OCI-LY7 (cell line): ENCODE data around the gene ODF2. TPM values are rescaled to one million over a fixed set of nuclear protein-coding genes. Genes with fewer than 3 reads are reported as not detected.

Source experiments
- Bru-seq: library from RNA; stranded (reverse); fragments of 400-500 nt; gene quantifications from one replicate; lab custom pipeline; 2021; lab: Mats Ljungman, UMichigan
- BruChase-seq, 2 experiments: library from RNA; stranded (reverse); fragments of 400-500 nt; gene quantifications; one replicate each; lab custom pipeline; 2021; lab: Mats Ljungman, UMichigan
- BruUV-seq: library from RNA; stranded (reverse); fragments of 400-500 nt; replicated peaks from 2 replicates; lab custom pipeline; 2021; lab: Mats Ljungman, UMichigan
- CTCF ChIA-PET: fragments of 300-600 bp; sonication (Branson Sonifier 250); formaldehyde crosslinking; loops from one replicate; lab custom pipeline; 2022; ENCODE audit warnings: antibody characterized with exemption; ENCODE audit not compliant: unreplicated experiment; lab: Charles Lee
- POLR2A ChIA-PET: fragments of 300-600 bp; sonication (Branson Sonifier 250); formaldehyde crosslinking; loops from one replicate; lab custom pipeline; 2022; ENCODE audit warnings: antibody characterized with exemption; lab: Charles Lee
- DNase-seq: peaks from one replicate; pipeline ENCODE4 v3.0.0-alpha.2; 2015; ENCODE audit warnings: low spot score
- H2AFZ ChIP-seq: fragments of 200-600 bp; sonication (generic), shearing (Covaris generic); 2 replicates; pipeline ENCODE4 v1.6.1; 2014; ENCODE audit warnings: mild to moderate bottlenecking, antibody characterized with exemption, low read length, moderate library complexity
- H3K27ac ChIP-seq: fragments of 200-600 bp; sonication (generic); 2 replicates; pipeline ENCODE4 v1.5.1; 2014; ENCODE audit warnings: mixed run types, low read depth, mild to moderate bottlenecking, moderate library complexity, low read length, inconsistent platforms; ENCODE audit not compliant: poor library complexity, severe bottlenecking
- H3K36me3 ChIP-seq: fragments of 200-600 bp; sonication (generic); 2 replicates; pipeline ENCODE4 v1.6.1; 2014; ENCODE audit warnings: mild to moderate bottlenecking, antibody characterized with exemption, low read length, moderate library complexity, mixed read lengths; ENCODE audit not compliant: insufficient read depth
- H3K4me1 ChIP-seq: fragments of 200-600 bp; sonication (generic); 2 replicates; pipeline ENCODE4 v1.5.1; 2014; ENCODE audit warnings: mild to moderate bottlenecking, low read length; ENCODE audit not compliant: insufficient read depth, poor library complexity, severe bottlenecking
- H3K4me2 ChIP-seq: fragments of 200-600 bp; sonication (generic); 2 replicates; pipeline ENCODE4 v1.6.1; 2014; ENCODE audit warnings: mild to moderate bottlenecking, low read length
- H3K4me3 ChIP-seq: fragments of 200-600 bp; sonication (generic); 2 replicates; pipeline ENCODE4 v1.5.1; 2014; ENCODE audit warnings: mild to moderate bottlenecking, low read depth, low read length; ENCODE audit not compliant: poor library complexity, severe bottlenecking
- H3K79me2 ChIP-seq: fragments of 200-600 bp; sonication (generic); 2 replicates; pipeline ENCODE4 v1.6.1; 2016; ENCODE audit warnings: low read depth, mild to moderate bottlenecking, low read length, moderate library complexity, mixed read lengths; ENCODE audit not compliant: insufficient read depth
- H3K9me2 ChIP-seq: fragments of 200-600 bp; sonication (generic); 2 replicates; pipeline ENCODE4 v1.6.1; 2016; ENCODE audit warnings: mild to moderate bottlenecking, low read length, mixed read lengths; ENCODE audit not compliant: insufficient read depth
- H3K9me3 ChIP-seq: fragments of 200-600 bp; sonication (generic); 2 replicates; pipeline ENCODE4 v1.6.1; 2014; ENCODE audit warnings: mild to moderate bottlenecking, mixed run types, low read length, mixed read lengths
- H4K20me1 ChIP-seq: fragments of 200-600 bp; sonication (generic); 2 replicates; pipeline ENCODE4 v1.6.1; 2014; ENCODE audit warnings: mild to moderate bottlenecking, antibody characterized with exemption, low read length, moderate library complexity, mixed read lengths; ENCODE audit not compliant: insufficient read depth
- CTCF ChIP-seq: fragments of 200-600 bp; sonication (generic); conservative IDR thresholded peaks from 2 replicates; pipeline ENCODE4 v1.5.1; 2014; ENCODE audit warnings: mild to moderate bottlenecking, antibody characterized with exemption, low read length, moderate library complexity, mixed read lengths
- EZH2phosphoT487 ChIP-seq: fragments of 200-600 bp; sonication (generic); IDR thresholded peaks from 2 replicates; pipeline ENCODE4 v1.6.1; 2018; ENCODE audit warnings: low read depth, borderline replicate concordance, mild to moderate bottlenecking, mixed run types, antibody characterized with exemption, low read length, moderate library complexity, mixed read lengths
- intact Hi-C: fragments of 100-400 bp; cut with micrococcal nuclease; formaldehyde crosslinking; loops from one replicate; pipeline ENCODE4 v1.10.0; 2022; ENCODE audit not compliant: unreplicated experiment
- long read RNA-seq: library from polyadenylated mRNA; stranded (forward); transcript quantifications from one replicate; pipeline ENCODE4 v2.0.0, GENCODE V29; 2022
- total RNA-seq, 2 experiments: library from RNA; depleted of rRNA in 1 of 2; stranded (reverse); fragments of >200 nt in 1 of 2; shearing (Covaris generic) in 1 of 2; gene quantifications; 2 replicates each; pipeline ENCODE4 v1.2.3, GENCODE V29; 2014 to 2022

ODF2 gene
- total RNA-seq (2014; rRNA removed; shearing (Covaris generic)) (84.4 and 94.3 TPM in 2 replicates), total RNA-seq (2022) (93.1 and 94.1 TPM in 2 replicates), Bru-seq, nascent RNA (percentile 67 among the genes with signal in this experiment), BruChase-seq, experiment 1, labeled RNA remaining after a 6-hour chase (percentile 81 among the genes with signal in this experiment), BruChase-seq, experiment 2, labeled RNA remaining after a 2-hour chase (percentile 77 among the genes with signal in this experiment)
- long read RNA-seq, transcript ODF2-201 (21 exons, 3,899 nt): major isoform, 73 of 207 reads
- long read RNA-seq, partial matches to known transcripts: 35 of 207 reads
- long read RNA-seq, other reads (novel, unspliced or antisense): 95 of 207 reads

GRCh38 chr9:128455849-128456612 is at the start of gene ODF2:
Gene ODF2 (plus strand): TSS chr9:128456006. CDS start chr9:128456092, 86 bp downstream.
- CTCF ChIA-PET: interaction anchor here (0.6 kb wide), 1 partner anchor 61 kb away, joined by 3 read pairs; no protein-coding TSS in a partner anchor
- POLR2A ChIA-PET: interaction anchor here (0.6 kb wide), 1 partner anchor 221 kb away, joined by 3 read pairs; no protein-coding TSS in a partner anchor
- H2AFZ ChIP-seq: peak within 1 kb of the TSS; percentile 48

GRCh38 chr9:128406848-128407391 is 48.9 kb upstream of the ODF2 start:
- Histone ChIP-seq H2AFZ (no peak overlapping the region), H3K4me1 (no peaks in the 10 kb centered on the region), H3K36me3 (no peaks in the 10 kb centered on the region), H3K9me3 (no peaks in the 10 kb centered on the region), H3K4me2 (no peak overlapping the region), H4K20me1 (no peaks in the 10 kb centered on the region), H3K4me3 (no peak overlapping the region), H3K27ac (no peak overlapping the region), H3K9me2 (no peaks in the 10 kb centered on the region), H3K79me2 (no peaks in the 10 kb centered on the region)
- DNase-seq: no peak
- intact Hi-C loops: no loop called here
- ChIA-PET POLR2A (no interaction called here), CTCF (no interaction called here)
- no TSS peak for BruUV-seq
- TF ChIP-seq EZH2phosphoT487 (no peak), CTCF (no peak)

More at GRCh38 chr9:128455849-128456612, at the start of gene ODF2:
- Histone ChIP-seq H3K27ac (peak within 1 kb of the TSS; percentile 75), H3K4me2 (peak within 1 kb of the TSS; percentile 90), H3K79me2 (peaks cover 12% of the 10 kb centered on the region), H3K4me3 (peak within 1 kb of the TSS; percentile 76), H4K20me1 (0 out of 2 replicates have a peak, but pooled peaks cover 4% of the 10 kb centered on the region), H3K4me1 (peaks cover 10% of the 10 kb centered on the region), H3K36me3 (peaks cover 20% of the 10 kb centered on the region), H3K9me3 (no peaks in the 10 kb centered on the region), H3K9me2 (no peaks in the 10 kb centered on the region)
- TF ChIP-seq EZH2phosphoT487: no peak
- no peak for TF ChIP-seq CTCF
- BruUV-seq: TSS peak; percentile 21
- intact Hi-C loops: loop anchor here (2.0 to 5.0 kb wide), 5 partner anchors 49 to 427 kb away; partner anchors contain the start of genes GLE1, LRRC8A, URM1 and ZDHHC12
- peak; percentile 98 for DNase-seq
